GM19467 (cell line): ENCODE results near the gene ANKRD42.
"Not testable (repeated sequence)": the region's sequence is repeated elsewhere in the genome, so short reads cannot be mapped to it uniquely, and the experiment has no call there.

Experiments used
- ATAC-seq: cut with Tn5 transposase; IDR thresholded peaks from one replicate; pipeline ENCODE4 v1.9.1; 2021; ENCODE audit warnings: mild to moderate bottlenecking, moderate library complexity; ENCODE audit not compliant: unreplicated experiment

The ANKRD42 gene

DNA sequence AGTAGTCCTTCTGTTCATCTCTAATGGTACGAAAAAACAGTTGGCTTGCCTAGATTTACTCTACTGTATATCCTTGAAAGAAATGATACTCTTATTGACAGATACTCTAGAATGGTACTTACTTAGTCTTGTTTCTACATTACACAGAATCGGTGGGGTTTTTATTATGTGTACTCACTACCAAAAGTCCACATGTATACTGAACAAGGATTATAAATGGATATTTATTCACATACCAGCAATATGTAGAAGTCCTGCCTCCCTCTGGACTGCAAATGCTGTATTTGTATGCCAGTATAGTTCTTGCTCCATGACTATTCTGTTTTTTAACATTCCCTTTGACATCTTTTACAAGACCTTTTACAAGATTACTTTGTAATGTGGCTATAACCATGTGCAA lies 22.6 kb upstream of the ANKRD42 start:
- ATAC-seq: no peak

DNA sequence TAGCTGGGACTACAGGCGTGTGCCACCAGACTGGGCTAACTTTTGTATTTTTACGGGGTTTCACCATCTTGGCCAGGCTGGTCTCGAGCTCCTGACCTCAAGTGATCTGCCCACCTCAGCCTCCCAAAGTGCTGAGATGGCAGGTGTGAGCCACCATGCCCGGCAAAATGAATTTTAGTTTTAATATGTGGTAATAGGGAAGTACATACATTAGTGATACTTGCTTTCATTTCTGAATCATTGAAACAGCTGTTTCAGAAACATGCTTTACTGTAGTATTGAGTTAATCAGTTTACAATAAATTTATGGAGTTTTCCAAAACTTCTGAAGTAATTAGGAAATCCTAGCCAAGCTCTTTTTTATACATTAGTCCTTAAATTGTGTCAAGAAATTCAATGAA lies 21.0 kb upstream of the ANKRD42 start:
- ATAC-seq: no peak

DNA sequence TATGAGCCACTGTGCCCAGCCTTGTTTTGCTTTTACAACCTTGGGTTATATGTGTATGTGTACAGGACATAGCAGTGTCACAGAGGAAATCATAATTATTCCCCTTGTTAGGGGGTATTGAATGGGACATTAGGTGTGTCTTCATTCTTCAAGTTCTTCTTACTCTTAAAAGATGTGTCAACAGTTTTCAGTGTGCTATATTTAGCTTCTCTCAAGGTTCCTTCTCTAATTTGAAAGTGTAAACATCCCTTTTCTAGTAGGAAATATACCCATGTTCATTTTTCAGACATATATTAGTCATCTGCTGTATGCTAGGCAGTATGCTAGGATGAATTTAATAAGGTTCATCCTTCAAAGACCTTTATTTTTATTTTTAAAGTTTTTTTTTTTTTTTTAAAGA lies 19.5 kb upstream of the ANKRD42 start:
- no peak for ATAC-seq

- ATAC-seq: no peak
These were observed 17.7 kb upstream of the ANKRD42 start for GRCh38 chr11:83175815-83176214.

GRCh38 chr11:83181815-83182214 lies 11.7 kb upstream of the ANKRD42 start:
- ATAC-seq: no peak

GRCh38 chr11:83185767-83186166 lies 7.7 kb upstream of the ANKRD42 start:
- no peak for ATAC-seq

GRCh38 chr11:83187465-83187864 lies 6.0 kb upstream of the ANKRD42 start:
- ATAC-seq: no peak

DNA sequence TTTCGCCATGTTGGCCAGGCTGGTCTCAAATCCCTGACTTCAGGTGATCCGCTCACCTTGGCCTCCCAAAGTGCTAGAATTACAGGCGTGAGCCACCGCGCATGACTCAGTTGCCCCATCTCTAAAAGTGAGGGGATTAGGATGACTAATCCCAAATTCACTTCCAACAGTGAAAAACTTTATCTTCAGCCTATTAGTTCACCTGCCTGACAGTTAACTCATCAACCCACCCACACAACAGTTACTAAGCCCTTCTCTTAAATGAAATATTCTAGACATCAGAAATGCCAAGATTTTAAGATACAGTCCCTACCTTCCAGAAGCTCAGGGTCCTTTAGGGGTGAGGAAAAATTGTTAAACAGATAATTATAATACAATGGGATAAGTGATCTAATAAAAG lies 2.0 kb upstream of the ANKRD42 start:
- no peak for ATAC-seq

GRCh38 chr11:83191986-83192385 lies 1.5 kb upstream of the ANKRD42 start:
- ATAC-seq: no peak

DNA sequence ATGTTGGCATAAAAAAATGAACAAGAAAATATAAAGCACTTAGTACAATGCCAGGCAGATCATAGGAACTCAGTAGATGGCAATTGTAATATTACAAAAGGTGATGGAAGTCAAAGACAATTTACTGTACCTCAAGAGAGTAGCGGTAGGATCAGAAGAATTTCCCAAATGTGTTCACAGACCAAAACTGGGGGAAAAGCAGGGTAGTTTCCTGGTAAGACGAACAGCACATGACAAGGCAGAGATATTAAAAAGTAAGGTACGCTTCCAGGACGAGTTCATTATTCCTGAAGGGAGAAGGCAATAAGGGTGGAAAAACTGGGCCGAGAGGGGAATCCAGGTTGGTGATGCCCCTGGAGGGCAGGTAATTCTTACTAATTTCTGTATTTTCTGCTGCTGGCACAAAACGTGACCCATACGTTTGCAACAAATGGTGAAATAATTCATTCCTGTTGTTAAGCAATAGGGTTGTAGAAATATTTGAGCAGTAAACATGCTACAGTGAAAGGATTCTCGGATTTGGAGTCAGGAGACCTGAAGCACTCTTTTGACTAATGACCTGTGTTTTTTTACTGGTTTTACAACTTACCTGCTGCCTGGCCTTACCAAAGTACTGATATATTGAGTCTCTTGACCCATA lies 786 bp upstream of the ANKRD42 start:
- no peak for ATAC-seq

DNA sequence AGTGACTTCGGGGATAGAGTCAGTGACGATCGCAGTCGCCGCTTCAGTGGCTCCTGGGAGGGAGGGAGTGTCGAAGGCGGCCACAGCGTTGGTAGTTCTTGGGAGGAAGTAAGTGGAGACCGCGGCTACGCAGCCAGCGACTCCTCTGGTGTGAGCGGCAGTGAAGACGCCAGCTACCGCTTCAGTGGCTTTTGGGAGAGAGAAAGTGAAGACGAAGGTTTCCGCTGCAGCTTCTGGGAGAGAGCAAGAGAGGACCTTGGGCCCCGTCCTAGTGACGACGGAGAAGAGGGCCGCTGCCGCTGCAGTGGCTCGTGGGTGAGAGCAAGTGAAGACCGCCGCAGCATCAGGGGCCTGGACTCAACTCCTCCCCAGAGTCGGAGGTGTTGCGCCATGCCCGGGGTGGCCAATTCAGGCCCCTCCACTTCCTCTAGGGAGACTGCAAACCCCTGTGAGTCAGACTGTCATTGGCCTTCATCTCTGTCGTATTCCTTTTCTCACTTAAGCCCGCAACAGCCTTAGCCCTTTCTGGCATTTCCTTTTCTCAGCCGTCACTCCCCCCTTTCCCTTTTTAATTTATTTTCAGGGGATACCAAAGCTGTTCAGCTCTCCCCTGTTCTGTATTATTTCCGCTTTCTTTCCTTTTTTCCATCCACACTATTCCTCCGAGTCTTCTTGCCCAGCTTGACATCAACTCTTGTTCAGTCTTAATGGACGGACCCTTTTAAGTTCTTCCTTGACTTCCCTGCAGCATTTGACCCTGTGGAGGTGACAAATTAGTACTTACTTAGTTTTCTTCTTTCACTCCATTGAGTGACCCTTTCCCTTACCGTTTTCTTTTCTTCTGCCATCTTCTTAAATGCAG lies 1.0 kb downstream of the ANKRD42 start:
- peak; percentile 52 for ATAC-seq

DNA sequence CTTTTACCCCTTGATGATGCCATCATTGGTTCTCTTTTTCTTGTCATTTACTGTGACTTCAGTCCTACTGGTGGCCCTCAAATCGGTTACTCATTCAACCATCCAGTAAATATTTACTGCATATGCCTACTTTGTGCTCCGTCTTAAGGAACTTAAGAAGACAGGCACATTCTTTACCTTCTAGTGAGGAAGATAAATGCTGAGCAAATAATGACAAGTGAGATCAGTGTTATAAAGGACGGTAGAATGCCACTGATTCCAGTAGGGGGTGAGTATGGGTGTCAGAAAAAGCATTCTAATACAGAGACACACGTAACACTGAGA lies 1.6 kb downstream of the ANKRD42 start:
- ATAC-seq: no peak

GRCh38 chr11:83195649-83196048 lies 2.1 kb downstream of the ANKRD42 start:
- no peak for ATAC-seq

DNA sequence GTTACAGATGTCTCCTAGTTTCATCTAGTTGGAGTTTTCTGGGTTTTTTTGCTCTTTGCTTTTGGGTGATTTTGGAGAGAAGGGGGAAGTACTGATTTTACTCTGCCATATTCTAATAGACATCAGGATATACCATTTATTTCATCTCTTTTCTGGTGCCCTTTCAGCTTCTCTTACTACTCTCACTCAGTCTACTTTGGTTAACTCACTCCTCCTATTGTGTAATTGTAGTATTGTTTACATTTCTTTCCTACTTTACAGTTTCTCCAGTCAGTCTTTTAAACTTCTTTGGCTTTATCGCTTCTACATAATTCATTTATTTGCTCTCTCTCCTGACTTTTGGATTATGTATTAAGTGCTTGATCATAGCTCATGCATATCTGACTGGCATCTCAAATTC lies 6.5 kb downstream of the ANKRD42 start:
- no peak for ATAC-seq

DNA sequence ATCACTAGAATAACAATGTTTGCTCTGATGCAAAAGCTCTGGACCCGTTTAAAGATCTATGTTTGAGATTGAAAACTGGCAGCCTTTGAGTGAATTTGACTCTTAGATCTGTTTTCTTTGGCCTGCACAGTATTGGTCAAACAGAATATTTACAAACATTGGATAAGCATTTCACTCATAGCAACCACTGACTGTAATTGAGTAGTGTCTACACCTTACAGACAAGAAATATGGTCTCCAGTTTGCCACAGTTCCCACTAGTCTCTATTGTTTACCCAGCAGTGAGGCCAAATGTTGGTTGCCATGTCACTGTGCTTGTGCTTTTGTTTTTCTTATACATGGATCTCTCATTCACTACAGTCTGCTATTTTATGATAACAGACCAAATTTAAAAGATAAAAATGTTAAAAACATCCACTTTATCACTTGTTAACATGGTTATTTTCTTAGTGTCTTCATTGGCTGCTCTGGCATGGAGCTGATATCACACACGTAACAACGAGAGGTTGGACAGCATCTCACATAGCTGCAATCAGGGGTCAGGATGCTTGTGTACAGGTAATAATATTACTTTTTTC lies 12.2 kb downstream of the ANKRD42 start:
- ATAC-seq: no peak

- no peak for ATAC-seq
These were observed 12.7 kb downstream of the ANKRD42 start for GRCh38 chr11:83206221-83206620.

DNA sequence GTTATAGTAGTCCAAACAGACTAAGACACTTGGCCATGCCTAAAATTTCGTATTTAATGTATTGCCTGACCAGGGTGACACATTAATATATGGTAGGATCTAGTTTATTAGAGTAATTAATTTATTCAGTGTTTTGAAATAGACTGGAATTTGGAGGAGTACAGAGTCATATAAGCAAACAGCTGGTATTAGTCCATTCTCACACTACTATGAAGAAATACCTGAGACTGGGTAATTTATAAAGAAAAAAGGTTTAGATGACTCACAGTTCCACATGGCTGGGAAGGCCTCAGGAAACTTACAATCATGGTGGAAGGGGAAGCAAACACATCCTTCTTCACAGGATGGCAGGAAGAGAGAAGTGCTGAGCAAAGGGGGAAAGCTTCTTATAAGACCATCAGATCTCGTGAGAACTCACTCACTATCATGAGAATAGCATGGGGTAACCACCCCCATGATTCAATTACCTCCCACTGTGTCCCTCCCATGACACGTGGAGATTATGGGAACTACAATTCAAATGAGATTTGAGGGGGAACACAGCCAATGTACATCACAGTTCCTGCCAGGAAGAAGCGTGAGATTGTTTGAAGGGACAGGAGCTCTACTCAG lies 13.4 kb downstream of the ANKRD42 start:
- not testable (repeated sequence) for ATAC-seq

- no peak for ATAC-seq
These were observed 25.6 kb downstream of the ANKRD42 start for GRCh38 chr11:83219095-83219494.

- ATAC-seq: no peak
These were observed 26.7 kb downstream of the ANKRD42 start for GRCh38 chr11:83220260-83220659.

DNA sequence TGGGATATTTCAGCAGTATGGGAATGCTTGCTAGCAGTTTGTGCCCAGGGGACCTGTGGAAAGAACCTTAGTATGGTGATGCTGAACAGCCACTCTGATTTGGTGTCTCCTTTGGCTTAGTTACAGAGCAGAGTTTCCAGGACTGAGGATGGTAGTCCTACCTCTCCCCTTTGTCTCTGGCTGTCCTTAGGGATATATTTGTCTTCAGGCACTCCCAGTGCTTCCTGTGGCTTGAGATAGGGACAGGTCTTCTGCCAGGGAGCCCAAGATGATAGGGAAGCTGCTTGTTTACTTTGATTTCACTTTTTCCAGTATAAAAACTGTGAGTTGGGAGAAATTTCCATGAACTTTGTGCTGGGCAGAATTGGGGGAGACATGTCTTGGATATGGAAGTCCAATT lies 28.2 kb downstream of the ANKRD42 start:
- ATAC-seq: no peak

DNA sequence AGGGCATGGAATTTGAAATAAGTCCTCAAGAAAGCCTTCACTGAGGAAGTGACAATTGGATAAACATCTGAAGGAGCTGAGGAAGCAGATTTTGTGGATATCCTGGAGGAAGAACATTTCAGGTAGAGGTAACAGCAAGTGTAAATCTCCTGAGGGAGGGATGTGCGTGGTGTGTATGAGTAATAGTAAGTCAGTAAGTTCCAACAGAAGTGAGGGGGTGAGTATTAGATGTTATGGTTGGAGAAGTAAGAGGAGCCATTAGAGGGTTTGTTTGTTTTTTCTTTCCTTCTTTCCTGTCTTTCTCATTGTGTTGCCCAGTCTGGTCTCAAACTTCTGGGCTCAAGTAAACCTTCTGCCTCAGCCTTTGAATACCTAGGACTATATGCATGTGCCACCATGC lies 29.0 kb downstream of the ANKRD42 start:
- ATAC-seq: no peak

GRCh38 chr11:83223457-83223856 lies 29.9 kb downstream of the ANKRD42 start:
- ATAC-seq: no peak
